Fibroblast of lung (primary cell): ENCODE results near the gene TCTN1.
"Not testable (repeated sequence)": the region's sequence is repeated elsewhere in the genome, so short reads cannot be mapped to it uniquely, and the experiment has no call there.

Experiments
- CTCF ChIP-seq, 2 donors: IDR thresholded peaks in 1 of 2; conservative IDR thresholded peaks in 1 of 2; 1 replicate in 1 of 2; 2 replicates in 1 of 2; pipeline ENCODE4 v1.5.1; 2011 to 2012; ENCODE audit warnings: low read length in 2 of 2, control low read depth in 1 of 2, inconsistent platforms in 1 of 2, low read depth in 1 of 2, mild to moderate bottlenecking in 1 of 2
- EZH2 ChIP-seq: IDR thresholded peaks from 2 replicates; pipeline ENCODE4 v1.5.1; 2012; ENCODE audit warnings: low read length, control low read depth, mild to moderate bottlenecking; ENCODE audit errors: missing control alignments

GRCh38 chr12:110587102-110587501, 26.8 kb upstream of the TCTN1 start:
- not testable (repeated sequence) for TF ChIP-seq CTCF (conservative IDR thresholded peaks at IDR 0.05 in 1 of 2, IDR thresholded peaks at IDR 0.05 in 1 of 2; ENCODE audit: low read depth in 1 of 2, low read length in 2 of 2); EZH2
